HUDEP-2 (cell line): ENCODE measurements around the gene MAN1B1.

Experiments used
- DNase-seq, 76 experiments: peaks; one replicate each; lab custom pipeline; 2025; ENCODE audit not compliant: unreplicated experiment in 76 of 76; lab: John Stamatoyannopoulos, UW

MAN1B1 gene

DNA sequence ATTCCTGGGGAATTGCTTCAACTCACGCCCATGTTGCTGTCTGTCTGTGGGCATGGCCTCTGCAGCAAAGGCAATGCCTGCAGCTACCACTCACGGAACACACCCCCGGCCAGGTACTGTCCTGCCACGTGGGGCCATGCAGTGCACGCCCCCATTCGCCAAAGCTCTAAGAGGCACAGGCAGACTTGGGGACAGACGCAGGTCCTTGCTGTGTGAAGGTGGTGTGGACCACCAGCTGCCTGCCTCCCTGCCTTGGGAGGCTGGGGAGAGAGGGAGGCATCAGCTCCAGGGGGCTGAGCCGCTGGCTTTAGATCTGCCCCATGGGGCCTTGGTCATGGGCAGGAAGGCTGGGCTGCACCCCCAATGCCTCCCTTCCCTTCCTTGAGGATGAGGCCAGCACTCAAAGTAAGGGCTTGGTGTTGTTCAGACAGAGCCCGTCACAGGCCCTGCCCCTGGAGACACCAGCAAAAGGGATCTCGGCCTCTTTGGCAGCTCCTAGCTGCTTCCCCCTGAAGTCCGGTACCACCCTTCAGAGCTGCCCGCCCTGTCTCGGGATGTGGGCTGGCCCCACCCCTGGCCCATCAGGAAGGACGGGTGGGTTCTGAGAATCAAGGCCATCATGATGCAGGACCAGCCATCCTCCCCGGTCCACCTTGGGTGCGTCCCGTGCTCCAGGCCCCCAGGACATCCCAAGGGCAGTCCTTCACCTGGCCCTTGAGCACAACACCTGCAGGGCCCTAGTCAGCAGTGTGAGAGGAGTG, 54.4 kb downstream of the MAN1B1 start:
- DNase-seq: no peak

- DNase-seq: no peak
These were observed 55.5 kb downstream of the MAN1B1 start for GRCh38 chr9:137141976-137142936.

- no peak for DNase-seq
These were observed 56.7 kb downstream of the MAN1B1 start for GRCh38 chr9:137143459-137143858.

- no peak for DNase-seq
These were observed 59.1 kb downstream of the MAN1B1 start for GRCh38 chr9:137145731-137146526.

- no peak for DNase-seq
These were observed 59.7 kb downstream of the MAN1B1 start for GRCh38 chr9:137146527-137146918.

- DNase-seq: no peak
These were observed 60.5 kb downstream of the MAN1B1 start for GRCh38 chr9:137147091-137147792.

DNA sequence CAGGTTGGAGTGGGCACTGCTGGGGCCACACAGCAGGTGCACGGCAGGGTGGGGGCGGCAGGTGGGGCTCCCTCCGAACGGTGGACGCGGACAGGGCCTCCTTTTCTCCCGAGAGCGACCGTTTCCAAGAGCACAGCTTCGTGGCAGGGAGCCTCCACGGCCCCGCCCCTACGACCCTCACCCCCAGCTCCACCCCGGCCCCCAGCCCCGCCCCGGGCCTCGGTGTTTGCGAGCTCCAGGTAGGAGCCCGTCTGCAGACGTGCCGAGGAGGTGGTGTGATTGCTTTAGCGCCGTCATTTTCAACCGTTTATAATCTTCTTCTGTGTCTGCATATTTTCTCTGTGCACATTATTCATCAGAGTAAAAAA, 61.0 kb downstream of the MAN1B1 start:
- DNase-seq: no peak

- no peak for DNase-seq
These were observed 61.5 kb downstream of the MAN1B1 start for GRCh38 chr9:137148242-137148641.

GRCh38 chr9:137148661-137149060, 61.9 kb downstream of the MAN1B1 start:
- no peak for DNase-seq

DNA sequence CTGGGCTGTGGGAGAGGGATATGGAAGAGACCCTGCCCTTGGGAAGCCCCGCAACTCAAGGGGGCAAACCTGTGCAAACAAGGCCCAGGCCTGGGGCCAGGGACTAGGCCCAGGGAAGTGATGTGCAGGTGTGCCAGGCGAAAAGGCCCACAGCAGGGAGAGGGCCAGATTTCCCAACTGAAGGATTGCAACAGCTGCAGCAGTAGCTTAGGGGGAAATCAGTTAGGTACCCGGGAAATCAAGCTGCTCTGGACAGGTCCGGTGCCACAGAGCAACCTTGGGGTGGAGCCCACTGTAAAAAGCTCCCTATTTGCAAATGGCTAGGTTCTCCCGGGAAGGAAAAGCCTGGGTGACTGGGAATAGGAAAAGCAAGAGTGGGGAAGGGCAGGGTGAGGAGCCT, 62.6 kb downstream of the MAN1B1 start:
- DNase-seq: no peak

DNA sequence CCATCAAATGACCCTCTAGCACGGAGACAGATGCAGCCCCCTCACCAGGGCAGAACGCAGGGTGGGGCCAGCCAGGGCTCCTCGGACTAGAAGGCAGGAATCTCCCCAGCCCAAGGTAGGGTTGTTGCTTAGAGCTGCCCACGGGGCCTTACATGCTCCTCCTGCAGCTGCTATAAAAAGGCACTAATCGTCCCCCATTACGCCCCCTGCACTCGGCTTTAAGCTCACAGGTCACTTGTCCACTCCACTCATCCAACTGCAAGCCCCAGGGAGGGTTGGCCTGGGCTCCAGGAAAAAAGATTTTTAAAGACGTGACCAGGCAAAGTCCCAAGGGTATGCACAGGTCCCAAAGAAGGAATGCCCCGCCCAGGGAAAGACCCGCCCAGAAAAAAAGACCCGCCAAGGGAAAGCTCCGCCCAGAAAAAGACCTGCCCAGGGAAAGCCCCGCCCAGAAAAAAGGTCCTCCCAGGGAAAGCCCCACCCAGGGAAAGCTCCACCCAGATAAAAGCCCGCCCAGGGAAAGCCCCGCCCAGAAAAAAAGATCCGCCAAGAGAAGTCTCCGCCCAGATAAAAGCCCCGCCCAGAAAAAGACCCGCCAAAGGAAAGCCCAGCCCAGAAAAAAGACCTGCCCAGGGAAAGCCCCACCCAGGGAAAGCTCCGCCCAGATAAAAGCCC, 63.3 kb downstream of the MAN1B1 start:
- peak in 7 of 76 experiments; percentile 65 to 93 (median 87) for DNase-seq

- DNase-seq: peak in 74 of 76 experiments; percentile 23 to 97 (median 86)
These were observed 64.1 kb downstream of the MAN1B1 start for GRCh38 chr9:137150617-137151457.

- no peak for DNase-seq
These were observed 66.1 kb downstream of the MAN1B1 start for GRCh38 chr9:137152844-137153405.

GRCh38 chr9:137156567-137157375, 70.0 kb downstream of the MAN1B1 start:
- DNase-seq: peak in 62 of 76 experiments; percentile 12 to 77 (median 59)

- no peak for DNase-seq
These were observed 71.0 kb downstream of the MAN1B1 start for GRCh38 chr9:137157618-137158415.

GRCh38 chr9:137158625-137159024, 71.8 kb downstream of the MAN1B1 start:
- no peak for DNase-seq
